Stimulated activated CD4-positive, alpha-beta T cell treated with anti-CD3 and anti-CD28 coated beads, Interleukin-2, amount 100 ng/mL, for 24 hours (primary cell): ENCODE results near the gene ZXDC.

Experiments used
- DNase-seq, 2 donors: peaks; one replicate each; pipeline ENCODE4 v3.0.0-alpha.2; 2020

Gene ZXDC

DNA sequence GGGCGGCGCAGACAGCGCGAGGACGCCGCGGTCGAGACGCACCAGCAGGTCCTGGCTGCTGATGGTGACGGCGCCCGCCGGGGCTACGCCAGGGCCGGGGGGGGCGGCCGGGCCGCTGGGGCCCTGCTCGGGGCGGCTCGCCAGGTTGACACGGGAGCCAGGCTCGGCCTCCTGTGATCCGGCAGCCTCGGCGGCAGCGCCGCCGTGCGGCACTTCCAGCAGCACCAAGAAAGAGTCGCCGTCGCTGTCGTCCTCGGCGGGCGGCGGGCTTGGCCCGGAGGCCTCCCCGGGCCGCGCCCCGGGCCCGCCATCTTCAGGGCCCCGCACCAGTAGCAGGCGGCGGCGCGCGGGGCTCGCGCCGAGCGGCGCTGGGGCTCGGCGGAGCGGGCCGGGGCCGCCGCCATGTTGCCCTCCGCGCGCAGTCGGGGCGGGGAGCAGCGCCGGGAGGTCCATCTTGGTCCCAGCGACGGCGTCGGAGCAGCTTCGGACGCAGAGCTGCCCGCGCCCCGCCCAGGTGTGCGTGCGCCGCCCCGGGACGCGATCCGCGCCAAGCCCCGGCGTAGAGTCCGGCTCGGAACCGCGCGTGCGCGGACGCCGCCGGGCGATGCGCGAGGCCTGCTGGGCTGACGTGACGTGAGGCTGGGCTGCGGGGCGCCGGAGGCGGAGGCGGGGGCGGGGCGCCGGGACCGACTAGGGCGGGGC is at the start of gene ZXDC:
TSS of gene ZXDC (minus strand) at position 479 of the 702 bp plus-strand sequence. CDS start at position 453, 26 bp downstream.
- peak; percentile 91 to 92 for DNase-seq

DNA sequence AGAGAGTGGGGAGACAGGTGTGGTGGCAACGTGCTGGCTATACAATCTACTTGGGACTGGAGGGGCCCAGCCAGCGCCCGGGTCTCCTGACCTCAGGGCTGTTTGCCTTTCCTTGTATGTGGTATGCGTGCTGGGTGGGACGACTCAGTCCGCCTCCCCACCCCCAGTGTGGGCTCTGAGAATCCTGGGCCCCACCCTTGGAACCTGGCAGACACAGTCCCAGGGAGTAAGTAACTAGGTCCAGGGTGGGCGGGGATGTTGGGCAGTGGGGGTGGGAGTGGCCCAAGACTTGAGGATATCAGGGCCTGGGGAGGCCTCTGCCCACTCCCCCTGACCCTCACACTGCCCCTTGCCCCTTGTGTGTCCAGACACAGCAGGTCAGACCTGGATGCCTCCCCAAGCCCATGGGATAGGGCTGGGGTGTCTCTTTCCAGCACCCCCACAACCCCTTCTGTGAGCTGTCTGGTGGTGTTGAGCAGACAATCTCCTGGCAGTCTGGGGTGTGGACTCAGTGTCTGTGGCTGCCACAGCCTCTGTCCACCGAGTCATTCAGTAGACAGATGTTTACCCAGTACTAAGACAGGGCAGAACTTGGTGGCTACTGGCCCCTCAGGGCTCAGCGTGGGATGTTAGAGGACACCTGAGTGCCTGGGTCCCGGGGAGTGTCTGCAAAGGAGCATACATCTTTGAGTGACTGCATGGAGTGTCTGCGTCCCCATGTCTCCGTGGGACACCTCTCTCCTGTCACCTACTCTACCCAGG is 49.6 kb upstream of the ZXDC start:
- no peak for DNase-seq

- no peak for DNase-seq
Measured at GRCh38 chr3:126524429-126524988, 48.8 kb upstream of the ZXDC start.

GRCh38 chr3:126523745-126524428 is 48.2 kb upstream of the ZXDC start, which contains the start of gene CHST13:
CHST13 (plus strand) TSS chr3:126524155; CDS start chr3:126524333, 178 bp downstream.
- peak in 1 of 2 donors; percentile 17 for DNase-seq

GRCh38 chr3:126522363-126522788 is 46.7 kb upstream of the ZXDC start:
- peak; percentile 45 to 58 for DNase-seq

- DNase-seq = no peak
Measured at GRCh38 chr3:126521122-126521891, 45.6 kb upstream of the ZXDC start.

DNA sequence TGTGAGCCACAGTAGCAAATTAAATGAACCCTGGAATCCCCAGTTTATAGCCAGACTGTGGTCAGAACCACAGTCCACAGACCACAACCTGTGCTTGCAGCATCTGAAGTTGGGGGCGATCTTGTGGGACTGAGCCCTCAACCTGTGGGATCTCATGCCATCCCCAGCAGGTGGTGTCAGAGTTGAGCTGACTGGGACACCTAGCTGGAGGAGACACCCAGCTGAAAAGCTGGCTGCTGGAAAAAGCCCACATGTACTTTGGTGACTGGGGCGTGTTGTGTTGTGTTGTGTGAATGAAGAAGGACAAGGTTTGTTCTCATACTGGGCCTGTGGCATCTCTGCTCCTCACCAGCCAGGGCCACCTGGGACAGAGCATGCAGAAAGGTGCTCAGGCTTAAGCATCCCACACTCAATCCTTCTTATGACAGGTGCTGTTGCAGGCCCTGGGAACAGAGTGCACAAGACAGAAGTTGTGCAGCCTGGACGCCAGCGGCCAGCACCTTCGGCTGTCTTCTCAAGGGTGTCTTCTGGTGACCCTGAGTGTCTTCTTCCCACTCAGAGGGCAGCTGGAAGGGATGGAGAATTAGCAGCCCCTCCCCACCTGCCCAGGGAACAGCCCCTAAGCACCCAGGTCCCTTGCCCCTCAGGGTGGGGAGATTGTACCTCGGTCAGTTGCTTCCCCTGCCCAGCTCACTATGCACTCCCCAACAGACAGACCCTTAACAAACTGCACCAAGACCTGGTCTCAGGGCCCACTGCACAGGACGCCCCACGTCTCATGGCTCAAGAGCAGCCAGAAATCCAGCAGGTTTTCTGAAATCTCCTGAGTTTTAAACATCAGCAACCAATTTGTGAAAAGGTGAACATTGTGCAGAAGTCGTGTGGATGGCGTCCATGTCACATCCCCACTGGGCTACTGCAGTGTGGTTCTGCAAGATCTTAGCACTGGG is 44.1 kb upstream of the ZXDC start:
- DNase-seq = no peak

GRCh38 chr3:126518779-126519177 is 43.1 kb upstream of the ZXDC start:
- DNase-seq = no peak

- DNase-seq = no peak
Measured at GRCh38 chr3:126517986-126518778, 42.5 kb upstream of the ZXDC start.

GRCh38 chr3:126517291-126517951 is 41.7 kb upstream of the ZXDC start, which contains the start of gene UROC1:
UROC1 (minus strand) TSS chr3:126517773; CDS start chr3:126517719, 54 bp downstream.
- no peak for DNase-seq

- no peak for DNase-seq
Measured at GRCh38 chr3:126516936-126517290, 41.2 kb upstream of the ZXDC start.

DNA sequence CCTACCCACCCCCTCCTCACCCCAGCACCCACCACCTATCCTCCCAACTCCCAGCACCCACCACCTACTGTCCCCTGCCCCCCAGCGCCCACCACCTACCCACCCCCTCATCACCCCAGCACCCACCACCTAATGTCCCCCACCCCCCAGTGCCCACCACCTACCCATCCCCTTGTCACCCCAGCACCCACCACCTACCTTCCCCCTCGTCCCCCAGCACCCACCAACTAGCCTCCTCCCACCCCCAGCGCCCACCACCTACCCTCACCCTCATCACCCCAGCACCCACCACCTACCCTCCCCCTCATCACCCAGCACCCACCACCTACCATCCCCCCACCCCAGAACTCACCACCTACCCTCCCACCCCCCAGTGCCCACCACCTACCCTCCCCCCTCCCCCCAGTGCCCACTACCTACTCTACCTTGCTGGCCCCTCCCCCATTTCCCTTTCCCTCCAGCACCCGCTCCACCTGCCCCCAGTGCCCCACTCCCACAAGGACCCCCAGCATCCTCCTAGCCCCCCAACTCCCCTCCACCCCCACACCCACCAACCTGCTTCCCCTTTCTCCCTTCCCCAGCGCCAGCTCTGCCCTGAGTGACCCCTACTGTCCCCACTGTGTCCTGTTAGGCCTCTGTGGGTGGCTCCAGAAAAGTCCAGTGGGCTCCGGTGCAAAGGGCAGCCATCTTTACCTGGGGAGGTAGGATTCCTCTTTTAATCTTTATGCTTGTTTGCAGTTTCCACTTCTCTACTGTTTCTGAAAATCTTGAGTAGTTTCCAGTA is 40.7 kb upstream of the ZXDC start:
- DNase-seq = no peak

DNA sequence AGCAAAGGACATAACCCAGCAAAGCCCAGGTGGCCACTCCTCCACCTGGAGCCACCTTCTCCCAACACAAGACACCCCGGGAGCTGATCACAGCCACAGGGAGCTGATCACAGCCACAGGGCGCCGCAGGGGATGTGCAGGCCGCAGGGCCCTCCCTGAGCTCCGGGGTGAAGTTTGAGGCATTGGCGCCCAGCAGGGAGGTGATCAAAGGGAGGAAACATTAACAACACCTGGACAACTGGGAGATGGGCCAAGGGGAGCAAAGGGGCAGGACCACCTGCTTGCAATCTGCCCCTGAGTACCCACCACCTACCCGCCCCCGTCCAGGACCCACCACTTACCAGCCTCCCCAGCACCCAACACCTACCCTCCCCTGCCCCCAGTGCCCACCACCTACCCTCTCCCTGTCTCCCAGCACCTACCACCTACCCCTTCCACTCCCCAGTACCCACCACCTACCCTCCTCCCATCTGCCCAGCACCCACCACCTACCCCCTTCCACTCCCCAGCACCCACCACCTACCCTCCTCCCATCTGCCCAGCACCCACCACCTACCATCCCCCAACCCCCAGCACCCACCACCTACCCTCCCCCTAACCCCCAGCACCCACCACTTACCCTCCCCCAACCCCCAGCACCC is 39.5 kb upstream of the ZXDC start:
- DNase-seq = no peak

DNA sequence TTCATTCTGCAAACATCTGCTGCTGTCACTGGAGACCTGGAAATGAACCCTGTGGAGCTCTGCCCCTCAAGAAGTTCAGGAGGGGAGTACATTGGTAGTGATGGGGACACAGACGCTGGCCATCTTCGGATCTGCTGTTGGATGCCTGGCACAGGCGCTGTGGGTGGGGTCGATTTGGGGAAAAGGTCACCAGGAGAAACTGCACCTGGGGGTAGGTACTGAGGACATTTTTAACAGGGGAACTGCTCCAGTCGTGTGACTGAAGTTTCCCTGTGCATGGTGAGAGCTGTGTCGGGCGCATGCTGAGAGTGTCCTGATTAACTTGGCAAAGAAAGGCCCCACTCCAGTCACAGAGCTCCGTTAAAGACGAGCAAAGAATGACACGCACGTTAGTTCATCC is 38.5 kb upstream of the ZXDC start:
- DNase-seq = no peak

DNA sequence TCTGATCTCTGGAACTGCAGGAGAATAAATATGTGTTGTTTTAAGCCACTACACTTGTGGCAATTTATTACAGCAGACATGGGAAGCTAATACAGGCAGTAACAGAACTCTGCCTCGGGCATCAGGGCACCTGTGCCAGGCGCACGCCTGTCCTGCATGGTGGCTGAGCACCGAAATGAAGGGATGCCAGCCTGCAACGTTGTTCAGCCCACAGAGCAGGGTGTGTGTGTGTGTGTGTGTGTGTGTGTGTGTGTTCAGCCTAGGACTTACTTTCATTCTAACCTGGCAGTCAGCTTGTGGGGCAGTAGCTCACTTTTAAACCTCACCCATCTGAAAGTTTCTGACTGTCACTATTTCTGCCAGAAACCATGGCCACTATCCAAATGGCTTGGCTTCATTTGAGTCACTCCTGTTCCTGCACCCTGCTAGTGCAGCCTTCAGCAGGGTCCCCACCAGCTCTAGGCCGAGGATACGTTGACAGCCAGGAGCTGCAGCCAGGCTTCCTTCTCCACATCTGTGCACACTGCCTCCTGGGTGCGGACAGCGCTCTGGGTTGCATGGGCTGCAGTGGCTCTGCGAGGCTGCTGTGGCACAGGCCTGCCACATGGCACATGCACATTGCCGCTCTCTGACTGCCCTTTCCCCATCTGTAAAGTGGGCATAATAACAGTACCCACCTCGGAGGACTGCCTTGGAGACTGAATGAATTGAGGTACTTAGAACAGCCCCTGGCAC is 37.4 kb upstream of the ZXDC start:
- DNase-seq = no peak

GRCh38 chr3:126512026-126512425 is 36.3 kb upstream of the ZXDC start:
- no peak for DNase-seq

DNA sequence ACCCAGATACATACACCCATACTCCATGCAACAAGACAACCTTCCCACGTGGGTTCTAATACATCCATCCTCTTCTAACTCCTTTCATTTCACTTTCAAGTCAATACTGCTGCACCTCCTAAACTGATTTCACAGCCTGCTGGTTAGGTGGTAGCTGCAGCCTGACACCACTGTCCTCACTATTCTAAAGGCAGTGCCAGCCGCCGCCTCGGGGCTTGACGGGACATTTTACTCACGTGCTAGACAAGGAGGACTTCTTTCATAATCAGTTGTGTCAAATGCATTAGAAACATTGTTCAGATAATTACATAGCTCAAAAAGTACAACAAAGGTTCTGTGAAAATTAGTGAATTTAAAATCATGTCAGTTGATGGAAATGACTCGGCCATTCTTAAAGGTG is 35.6 kb upstream of the ZXDC start:
- DNase-seq = no peak
